B cell (primary cell): ENCODE measurements around the gene HDAC10.

ENCODE experiments used
- EZH2 ChIP-seq: IDR thresholded peaks from 2 replicates; pipeline ENCODE4 v1.6.1; 2012; ENCODE audit warnings: borderline replicate concordance, low read depth, mild to moderate bottlenecking, moderate library complexity, low read length; ENCODE audit not compliant: insufficient read depth, poor library complexity, severe bottlenecking
- TF ChIP-seq, protein P1 (sequence below): fragments of 200-600 bp; IDR thresholded peaks from one replicate; pipeline ENCODE4 v1.8.0; 2022; ENCODE audit warnings: antibody characterized with exemption, mild to moderate bottlenecking

DNA sequence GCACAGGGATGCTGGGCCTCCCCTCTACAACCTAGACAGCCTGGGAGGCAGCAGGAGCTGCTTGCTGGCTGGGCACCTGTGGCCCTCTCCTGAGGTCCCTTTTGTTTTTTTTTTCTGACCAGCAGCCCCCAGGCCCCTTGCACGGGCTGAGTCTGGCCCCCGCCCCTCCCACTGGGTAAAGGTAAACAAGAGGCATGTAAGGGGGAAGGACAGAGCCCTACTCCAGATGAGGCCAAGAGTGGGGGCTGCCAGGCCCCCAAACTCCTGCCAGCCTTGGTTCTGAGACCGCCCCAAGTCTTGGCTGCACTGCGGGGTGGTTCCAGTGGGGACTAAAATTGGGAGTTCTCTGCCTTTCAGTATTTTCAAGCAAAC lies 47.2 kb upstream of the HDAC10 start:
- TF ChIP-seq, protein P1, sequence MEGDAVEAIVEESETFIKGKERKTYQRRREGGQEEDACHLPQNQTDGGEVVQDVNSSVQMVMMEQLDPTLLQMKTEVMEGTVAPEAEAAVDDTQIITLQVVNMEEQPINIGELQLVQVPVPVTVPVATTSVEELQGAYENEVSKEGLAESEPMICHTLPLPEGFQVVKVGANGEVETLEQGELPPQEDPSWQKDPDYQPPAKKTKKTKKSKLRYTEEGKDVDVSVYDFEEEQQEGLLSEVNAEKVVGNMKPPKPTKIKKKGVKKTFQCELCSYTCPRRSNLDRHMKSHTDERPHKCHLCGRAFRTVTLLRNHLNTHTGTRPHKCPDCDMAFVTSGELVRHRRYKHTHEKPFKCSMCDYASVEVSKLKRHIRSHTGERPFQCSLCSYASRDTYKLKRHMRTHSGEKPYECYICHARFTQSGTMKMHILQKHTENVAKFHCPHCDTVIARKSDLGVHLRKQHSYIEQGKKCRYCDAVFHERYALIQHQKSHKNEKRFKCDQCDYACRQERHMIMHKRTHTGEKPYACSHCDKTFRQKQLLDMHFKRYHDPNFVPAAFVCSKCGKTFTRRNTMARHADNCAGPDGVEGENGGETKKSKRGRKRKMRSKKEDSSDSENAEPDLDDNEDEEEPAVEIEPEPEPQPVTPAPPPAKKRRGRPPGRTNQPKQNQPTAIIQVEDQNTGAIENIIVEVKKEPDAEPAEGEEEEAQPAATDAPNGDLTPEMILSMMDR, result no peak
- no peak for TF ChIP-seq EZH2
